Right cardiac atrium (tissue), 5 donors: ENCODE measurements around the gene KCNQ1OT1. TPM values are rescaled to one million over a fixed set of nuclear protein-coding genes. Genes with fewer than 3 reads are reported as not detected.

ENCODE experiments used
- ATAC-seq, 2 donors: fragments of 200-7000 bp; cut with Tn5 transposase; one replicate each; pipeline versions ENCODE4 v1.8.0 to v1.9.1; 2020; ENCODE audit warnings: moderate library complexity in 2 of 2, mild to moderate bottlenecking in 1 of 2
- DNase-seq, 3 donors: peaks; one replicate each; pipeline ENCODE4 v3.0.0-alpha.2; 2020
- H3K27ac ChIP-seq: one replicate; pipeline ENCODE4 v1.5.1; 2013; ENCODE audit warnings: mild to moderate bottlenecking, low read length, control low read depth, moderate library complexity
- H3K27me3 ChIP-seq: one replicate; pipeline ENCODE4 v1.6.1; 2013; ENCODE audit not compliant: control insufficient read depth, insufficient read depth
- H3K4me1 ChIP-seq: one replicate; pipeline ENCODE4 v1.6.1; 2013; ENCODE audit warnings: low read length; ENCODE audit not compliant: control insufficient read depth, insufficient read depth
- H3K4me3 ChIP-seq: one replicate; pipeline ENCODE4 v1.5.1; 2013; ENCODE audit warnings: low read length, control low read depth
- H3K9me3 ChIP-seq: one replicate; pipeline ENCODE4 v1.6.1; 2013; ENCODE audit warnings: low read length; ENCODE audit not compliant: control insufficient read depth
- WGBS: extraction: QIAGEN DNeasy Blood & Tissue Kit; methylation state at CpG from one replicate; pipeline ENCODE4 v1.1.7; 2013; 5-methylcytosine and 5-hydroxymethylcytosine counted together
- intact Hi-C, 4 donors: fragments of 100-400 bp; cut with DNase I; formaldehyde crosslinking; loops; one replicate each; pipeline versions ENCODE4 v1.11.0 to v1.14.0; 2022 to 2023
- polyA plus RNA-seq: library from polyadenylated mRNA; stranded (reverse); fragments of 200-250 nt; gene quantifications from one replicate; pipeline ENCODE4 v1.2.3, GENCODE V29; 2013
- total RNA-seq, 4 donors: library from RNA; stranded (reverse); fragmentation: NEBNext Ultra II Directional; extraction: Animal tissue kit (Norgen Biotek cat#: 25700); gene quantifications; one replicate each; pipeline ENCODE4 v1.2.1, GENCODE V29; 2021
- donor health status: healthy with polysubstance abuse.
- donor health status: DM: no; HTN: yes; CAD: no.
- donor health status: DM: no; HTN: no; CAD: no.
- donor health status: DM: no; HTN: yes; CAD: no; lungs with severe emphysema.
- donor health status: DM: yes; HTN: yes; CAD: no.

The KCNQ1OT1 gene
- total and polyA plus RNA-seq, 5 donors: 0.41 to 0.78 (median 0.53) TPM

DNA sequence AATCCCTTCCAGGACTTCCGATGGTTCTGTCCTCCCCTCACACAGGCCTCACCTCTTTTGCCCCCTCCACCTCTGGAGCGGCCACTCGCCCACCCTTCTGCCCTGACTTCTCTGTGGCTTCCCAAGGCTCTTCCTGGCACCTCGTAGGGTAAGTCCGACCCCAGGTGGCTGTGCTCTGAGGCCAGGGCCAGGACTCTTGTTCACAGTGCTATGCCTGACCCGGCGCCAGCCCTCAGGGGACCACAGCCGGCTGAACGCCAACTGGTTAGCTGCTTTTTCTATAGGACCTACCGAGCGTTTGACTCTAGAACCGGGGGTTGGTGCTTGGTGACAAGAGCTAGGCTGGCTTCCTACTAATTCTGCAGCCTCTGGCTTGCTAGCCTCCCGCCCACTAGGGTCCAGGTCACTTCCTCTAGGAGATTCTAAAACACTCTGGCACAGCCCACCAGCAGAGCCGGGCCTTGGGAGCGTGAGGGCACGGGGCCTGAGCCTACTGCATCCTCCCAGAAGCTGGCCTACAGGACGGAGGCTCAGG is 28.4 kb upstream of the KCNQ1OT1 start:
- DNase-seq: no peak
- Histone ChIP-seq H3K9me3 (no peaks in the 10 kb centered on the region), H3K4me1 (no peaks in the 10 kb centered on the region), H3K4me3 (no peak overlapping the region), H3K27me3 (no peaks in the 10 kb centered on the region), H3K27ac (no peak overlapping the region)
- 88% methylated on average over 17 of the region's 17 CpGs for WGBS
- ATAC-seq: no peak
- intact Hi-C loops: no loop called here

DNA sequence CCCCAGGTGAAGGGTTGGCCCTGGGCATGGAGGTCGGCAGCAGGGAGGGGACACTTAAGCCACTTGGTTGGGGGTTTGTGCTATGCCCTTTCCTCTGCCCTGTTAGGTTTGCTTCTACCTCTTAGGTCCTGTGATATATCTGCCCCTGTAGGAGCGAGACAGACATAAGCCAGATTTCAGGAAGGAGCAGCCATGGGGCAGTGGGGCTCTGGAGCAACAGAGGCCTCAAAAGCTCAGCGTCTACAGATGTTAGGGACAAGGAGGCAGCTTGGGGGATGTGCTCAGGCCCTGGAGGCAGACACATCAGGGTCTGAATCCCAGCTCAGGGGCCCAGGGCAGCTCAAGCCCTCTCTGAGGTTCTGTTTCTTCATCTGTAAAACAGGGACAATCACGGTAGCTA is 27.2 kb upstream of the KCNQ1OT1 start:
- H3K4me1 ChIP-seq: no peaks in the 10 kb centered on the region
- intact Hi-C loops: no loop called here
- H3K4me3 ChIP-seq: no peak overlapping the region
- ATAC-seq (no peak), DNase-seq (no peak)
- H3K27ac ChIP-seq: no peak overlapping the region
- no peaks in the 10 kb centered on the region for H3K9me3 ChIP-seq
- WGBS: 95% methylated on average over 4 of the region's 4 CpGs
- no peaks in the 10 kb centered on the region for H3K27me3 ChIP-seq

DNA sequence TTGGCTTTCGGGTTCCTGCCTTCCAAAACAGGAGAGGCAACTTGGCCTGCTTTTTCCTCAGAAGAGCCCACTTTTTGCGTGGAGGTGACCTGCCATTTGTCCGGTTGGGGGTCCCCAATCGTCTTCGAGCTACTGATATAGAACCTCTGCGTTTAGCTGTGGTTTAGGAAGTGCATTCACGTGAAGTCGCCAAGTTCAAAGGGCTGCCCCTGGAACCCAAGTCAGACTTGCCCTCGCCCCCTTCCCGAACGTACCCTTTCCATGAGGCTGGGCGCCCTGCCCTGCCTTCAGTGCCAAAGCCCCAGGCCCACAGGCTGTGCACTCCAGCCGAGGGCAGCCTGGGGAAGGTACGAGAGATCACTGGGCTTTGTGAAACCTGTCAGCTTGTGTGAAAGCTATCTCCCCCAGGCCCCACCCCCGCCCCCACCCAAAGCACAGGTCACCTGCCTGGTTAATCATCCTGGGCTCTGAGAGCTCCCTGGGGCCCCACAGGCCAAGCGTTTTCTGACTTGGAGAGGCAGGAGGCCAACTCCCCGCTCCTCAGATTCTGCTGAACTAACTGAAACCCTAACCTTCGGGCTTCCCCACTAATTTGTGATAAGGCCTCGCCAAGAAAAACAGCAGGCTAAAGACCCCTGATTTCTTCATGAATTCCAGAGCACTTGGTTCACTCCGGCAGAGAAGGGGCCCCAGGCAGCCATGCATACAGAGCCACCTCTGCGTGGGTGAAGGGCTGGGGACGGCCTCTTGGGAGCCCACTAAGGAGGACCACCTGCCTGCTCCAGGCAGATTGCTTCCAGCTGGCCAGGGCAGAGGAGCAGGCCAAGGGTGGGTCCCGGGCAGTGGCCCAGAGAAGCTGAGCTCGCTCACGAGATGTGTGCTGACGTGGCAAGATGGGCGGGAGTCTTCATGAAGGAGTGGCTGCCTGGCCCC is 25.8 kb upstream of the KCNQ1OT1 start:
- ATAC-seq (peak; percentile 33 to 39), DNase-seq (peak; percentile 77 to 88 (median 78))
- Histone ChIP-seq H3K4me1 (no peaks in the 10 kb centered on the region), H3K27me3 (no peaks in the 10 kb centered on the region), H3K27ac (no peak overlapping the region), H3K4me3 (no peak overlapping the region), H3K9me3 (no peaks in the 10 kb centered on the region)
- intact Hi-C loops: no loop called here
- 66% methylated on average over 27 of the region's 27 CpGs for WGBS

DNA sequence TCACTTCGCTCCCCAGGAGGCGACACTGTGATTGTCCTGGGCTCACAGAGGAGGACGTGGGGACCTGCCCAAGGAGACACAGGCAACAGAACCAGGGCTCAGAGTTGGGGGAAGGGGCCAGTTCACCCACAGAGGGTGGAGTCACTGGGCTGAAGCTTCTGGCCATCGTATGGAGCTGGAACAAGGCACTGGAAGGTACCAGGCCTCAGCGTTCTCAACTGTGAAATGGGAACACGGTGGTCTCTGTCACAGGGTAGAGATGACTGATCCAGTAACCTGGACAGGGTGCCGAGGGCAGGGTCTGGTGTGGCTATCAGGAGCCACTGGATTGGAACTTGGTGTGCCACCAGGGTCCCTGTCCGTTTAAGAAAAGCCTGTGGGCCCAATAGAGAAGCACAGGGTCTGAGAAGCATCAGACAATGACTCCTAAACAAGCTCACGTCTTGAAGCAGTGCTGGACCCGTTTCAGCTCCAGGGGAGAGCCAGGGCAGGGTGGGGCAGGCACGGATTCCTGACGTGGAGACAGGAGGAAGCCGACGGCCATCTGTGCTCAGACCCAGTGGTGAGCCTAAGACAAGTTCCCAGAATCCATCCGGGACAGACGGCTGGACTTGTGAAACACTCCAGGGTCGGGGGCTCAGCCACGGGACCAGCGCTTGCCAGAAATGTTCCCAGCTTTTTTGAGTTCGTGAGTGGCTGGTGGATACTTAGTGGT is 25.0 kb upstream of the KCNQ1OT1 start:
- peak; percentile 27 to 48 for ATAC-seq
- peak in 2 of 3 donors; percentile 63 to 78 for DNase-seq
- WGBS: 66% methylated on average over 20 of the region's 20 CpGs
- intact Hi-C loops: no loop called here
- Histone ChIP-seq H3K4me3 (no peak overlapping the region), H3K9me3 (no peaks in the 10 kb centered on the region), H3K27me3 (no peaks in the 10 kb centered on the region), H3K4me1 (no peaks in the 10 kb centered on the region), H3K27ac (no peak overlapping the region)

DNA sequence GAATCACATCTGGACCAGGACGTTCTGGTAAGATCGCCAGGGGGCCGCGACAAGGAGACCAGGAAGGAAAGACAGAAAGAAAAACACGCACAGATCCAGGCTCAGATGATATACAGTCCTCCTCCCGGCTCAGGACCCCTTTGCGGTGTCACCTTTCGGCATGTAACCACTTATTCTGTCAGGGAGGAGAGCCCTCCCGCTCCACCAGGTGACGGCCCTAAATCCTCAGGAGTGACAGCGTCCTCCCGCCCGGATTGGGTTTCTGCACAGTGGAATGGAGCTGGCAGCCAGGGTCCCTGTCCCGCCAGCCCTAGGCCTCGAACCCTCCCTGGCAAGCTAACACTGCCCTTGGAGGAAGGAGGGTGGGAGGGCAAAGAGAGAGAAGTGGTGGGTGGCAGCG is 24.3 kb upstream of the KCNQ1OT1 start:
- intact Hi-C loops: no loop called here
- WGBS: 94% methylated on average over 16 of the region's 16 CpGs
- no peak overlapping the region for H3K27ac ChIP-seq

DNA sequence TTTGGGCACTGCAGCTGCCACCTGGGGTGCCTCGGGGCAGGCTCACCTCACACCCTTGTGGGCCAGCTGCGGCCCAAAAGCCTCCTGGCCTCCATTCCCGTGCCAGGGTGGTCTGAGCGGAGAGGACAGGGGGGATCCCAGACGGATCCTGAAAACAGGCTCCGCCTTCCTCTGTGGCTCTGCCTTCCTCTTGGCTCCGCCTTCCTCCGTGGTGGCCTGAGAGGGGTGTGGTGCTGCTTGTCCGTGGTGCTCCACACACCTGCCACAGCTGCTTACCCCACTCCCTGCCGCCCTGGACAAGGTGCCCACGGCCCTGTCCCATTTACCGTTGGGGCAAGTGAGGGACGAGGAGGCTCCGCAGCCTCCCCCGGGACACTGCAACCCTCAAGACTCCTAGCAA is 23.2 kb upstream of the KCNQ1OT1 start:
- H3K4me1 ChIP-seq: no peaks in the 10 kb centered on the region
- no peak overlapping the region for H3K27ac ChIP-seq
- ATAC-seq (no peak), DNase-seq (no peak)
- WGBS: 86% methylated on average over 15 of the region's 15 CpGs
- no peaks in the 10 kb centered on the region for H3K9me3 ChIP-seq
- no peak overlapping the region for H3K4me3 ChIP-seq
- H3K27me3 ChIP-seq: no peaks in the 10 kb centered on the region
- intact Hi-C loops: no loop called here

More for the DNA sequence above, 24.3 kb upstream of the KCNQ1OT1 start:
- ATAC-seq: no peak
- Histone ChIP-seq H3K9me3 (no peaks in the 10 kb centered on the region), H3K4me3 (no peak overlapping the region), H3K27me3 (no peaks in the 10 kb centered on the region), H3K4me1 (no peaks in the 10 kb centered on the region)
- no peak for DNase-seq

DNA sequence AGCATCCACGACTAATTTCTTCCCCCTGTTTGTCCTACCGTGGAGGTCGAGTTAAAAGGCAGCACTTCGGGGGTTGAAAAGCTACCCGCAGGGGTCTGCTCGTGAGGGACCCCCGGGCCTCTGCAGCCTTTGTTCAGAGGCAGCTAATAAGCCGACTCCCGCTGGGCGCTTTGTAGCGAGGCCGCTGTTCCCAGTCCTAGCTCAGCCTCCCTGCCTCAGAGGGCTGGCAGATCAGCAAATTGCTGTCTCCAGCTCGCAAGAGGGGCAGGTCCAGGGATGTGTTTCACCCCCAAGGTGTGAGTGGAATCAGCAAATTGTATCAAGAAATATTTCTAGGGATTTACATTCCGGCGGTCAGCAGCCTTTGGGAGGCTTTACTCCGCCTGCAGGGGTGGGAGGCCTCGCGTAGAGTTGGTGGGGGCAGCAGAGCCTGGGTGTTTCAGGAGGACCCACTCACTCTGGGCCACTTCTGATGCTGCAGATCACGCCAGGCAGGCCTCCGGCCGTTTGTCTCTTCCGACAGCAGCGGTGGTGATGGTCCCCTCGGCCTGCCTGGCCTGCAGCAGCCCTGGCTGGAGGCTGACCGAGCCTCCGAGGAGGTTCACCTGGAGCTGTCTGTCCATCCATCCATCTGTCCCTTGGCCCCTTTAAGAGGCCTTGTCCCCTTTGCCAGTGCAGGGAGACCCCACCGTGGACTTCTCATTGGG is 21.6 kb upstream of the KCNQ1OT1 start:
- DNase-seq (peak in 2 of 3 donors; percentile 35 to 41), ATAC-seq (no peak)
- H3K27me3 ChIP-seq: no peaks in the 10 kb centered on the region
- WGBS: 90% methylated on average over 27 of the region's 27 CpGs
- H3K27ac ChIP-seq: no peak overlapping the region
- H3K4me3 ChIP-seq: no peak overlapping the region
- no peaks in the 10 kb centered on the region for H3K4me1 ChIP-seq
- intact Hi-C loops: no loop called here
- H3K9me3 ChIP-seq: no peaks in the 10 kb centered on the region

DNA sequence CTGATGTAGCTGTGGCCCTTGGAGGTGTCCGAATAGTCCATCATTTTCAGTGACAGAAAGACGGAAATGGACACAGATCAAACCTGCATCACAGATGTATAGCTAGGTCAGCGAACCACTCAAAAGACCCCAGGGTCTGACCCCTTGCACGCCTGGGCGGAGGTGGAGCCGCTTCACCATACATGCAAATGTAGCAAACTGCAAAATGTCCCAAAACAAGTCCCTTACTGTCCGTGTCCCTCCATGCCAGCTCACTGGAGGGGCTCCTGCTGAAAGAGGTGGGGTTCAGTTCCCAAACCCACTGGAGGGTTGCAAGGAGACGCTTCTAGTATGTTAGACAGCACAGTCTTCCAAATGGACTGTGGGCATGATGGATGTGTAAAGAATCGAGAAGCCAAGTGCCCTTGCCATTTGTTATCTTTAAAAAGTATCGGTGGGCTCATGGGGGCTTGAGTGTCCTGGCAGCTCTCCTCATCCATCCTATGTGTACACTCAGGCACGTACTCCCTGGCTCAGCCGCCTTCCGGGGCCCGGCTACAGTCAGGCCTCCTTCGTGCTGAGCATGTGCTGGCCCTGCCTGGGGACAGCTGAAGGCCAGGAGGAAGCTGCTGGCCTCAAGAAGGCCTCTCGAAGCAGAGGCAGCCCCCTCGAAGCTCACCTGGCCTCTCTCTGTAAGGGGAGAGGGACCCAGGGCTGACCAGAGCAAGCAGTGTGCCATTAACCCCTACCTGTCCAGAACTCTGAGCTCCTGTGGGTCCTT is 20.2 kb upstream of the KCNQ1OT1 start:
- H3K27ac ChIP-seq: no peak overlapping the region
- WGBS: 80% methylated on average over 17 of the region's 17 CpGs
- intact Hi-C loops: no loop called here
- H3K27me3 ChIP-seq: no peaks in the 10 kb centered on the region
- DNase-seq: peak in 2 of 3 donors; percentile 16 to 22
- no peak overlapping the region for H3K4me3 ChIP-seq
- H3K4me1 ChIP-seq: no peaks in the 10 kb centered on the region
- no peak for ATAC-seq
- no peaks in the 10 kb centered on the region for H3K9me3 ChIP-seq

DNA sequence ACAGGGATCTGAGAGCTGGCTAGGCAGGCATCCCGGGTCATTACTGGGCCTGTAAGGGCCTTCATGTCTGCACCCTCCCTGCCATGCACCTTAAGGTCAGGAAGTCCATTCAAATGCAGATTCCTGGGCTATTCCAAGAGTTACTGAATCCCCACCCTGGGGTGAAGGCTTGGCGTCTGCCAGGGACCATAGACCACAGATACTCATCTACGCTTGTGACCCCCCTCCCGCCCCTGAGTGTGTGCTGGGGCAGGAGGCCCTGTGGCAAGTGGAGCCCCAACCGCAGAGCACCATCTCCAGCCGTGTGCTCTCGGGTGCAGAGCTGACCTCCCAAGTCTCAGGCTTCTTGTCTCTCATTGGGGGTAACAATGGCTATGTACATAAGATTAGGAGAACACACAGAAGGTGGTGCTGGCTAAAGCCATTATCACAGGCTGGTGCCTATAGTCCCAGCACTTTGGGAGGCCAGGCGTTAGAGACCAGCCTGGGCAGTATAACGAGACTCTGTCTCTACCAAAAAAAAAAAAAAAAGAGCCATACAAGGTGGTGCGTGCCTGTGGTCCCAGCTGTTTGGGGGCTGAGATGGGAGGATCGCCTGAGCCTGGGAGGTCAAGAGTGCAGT is 19.1 kb upstream of the KCNQ1OT1 start:
- no peak for ATAC-seq
- intact Hi-C loops: no loop called here
- DNase-seq: peak in 2 of 3 donors; percentile 14 to 32
- no peak overlapping the region for H3K27ac ChIP-seq
- no peaks in the 10 kb centered on the region for H3K27me3 ChIP-seq
- 97% methylated on average over 11 of the region's 11 CpGs for WGBS
- no peaks in the 10 kb centered on the region for H3K4me1 ChIP-seq
- H3K4me3 ChIP-seq: no peak overlapping the region
- H3K9me3 ChIP-seq: no peaks in the 10 kb centered on the region
